HG02678 (cell line): ENCODE measurements around the gene GRK5.

Experiments used
- ATAC-seq: cut with Tn5 transposase; IDR thresholded peaks from one replicate; pipeline ENCODE4 v1.9.1; 2021; ENCODE audit warnings: mild to moderate bottlenecking, moderate library complexity; ENCODE audit not compliant: unreplicated experiment

Gene GRK5

DNA sequence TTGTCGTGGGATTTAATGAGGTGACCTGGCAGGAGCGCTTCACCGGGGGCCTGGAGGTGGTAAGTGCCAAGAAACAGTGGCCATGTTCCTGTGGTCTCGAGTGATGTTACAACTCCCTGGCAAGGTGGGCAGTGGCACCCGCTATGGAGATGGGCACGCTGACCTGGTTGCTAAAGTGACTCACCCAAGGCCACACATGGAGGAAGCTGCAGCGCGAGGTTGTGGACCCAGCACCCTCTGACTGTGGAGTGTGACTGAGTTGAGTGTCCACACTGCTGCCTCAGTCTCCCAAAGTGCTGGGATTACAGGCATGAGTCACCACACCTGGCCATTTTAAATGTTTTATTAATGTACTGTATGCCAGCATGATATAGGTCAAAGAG lies 261.9 kb downstream of the GRK5 start:
- no peak for ATAC-seq

DNA sequence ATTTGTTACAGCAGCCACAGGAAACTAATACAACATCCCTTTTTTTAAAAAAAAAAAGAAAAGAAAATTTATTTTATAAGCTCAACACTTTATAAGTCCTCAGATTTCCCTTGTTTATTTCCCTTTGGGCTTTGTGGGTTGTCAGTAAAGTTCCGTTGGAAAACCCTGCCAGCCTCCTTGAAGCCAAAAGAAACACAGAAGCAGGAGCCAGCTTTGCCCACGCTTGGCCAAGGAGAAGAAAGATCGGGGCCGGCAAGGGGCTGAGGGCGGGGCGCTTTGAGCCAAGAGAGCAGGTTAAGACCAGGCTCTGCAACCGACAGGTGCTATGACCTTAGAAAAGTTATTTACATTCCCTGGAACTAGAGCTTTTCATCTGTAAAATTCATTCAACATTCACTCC lies 262.5 kb downstream of the GRK5 start:
- ATAC-seq = no peak

DNA sequence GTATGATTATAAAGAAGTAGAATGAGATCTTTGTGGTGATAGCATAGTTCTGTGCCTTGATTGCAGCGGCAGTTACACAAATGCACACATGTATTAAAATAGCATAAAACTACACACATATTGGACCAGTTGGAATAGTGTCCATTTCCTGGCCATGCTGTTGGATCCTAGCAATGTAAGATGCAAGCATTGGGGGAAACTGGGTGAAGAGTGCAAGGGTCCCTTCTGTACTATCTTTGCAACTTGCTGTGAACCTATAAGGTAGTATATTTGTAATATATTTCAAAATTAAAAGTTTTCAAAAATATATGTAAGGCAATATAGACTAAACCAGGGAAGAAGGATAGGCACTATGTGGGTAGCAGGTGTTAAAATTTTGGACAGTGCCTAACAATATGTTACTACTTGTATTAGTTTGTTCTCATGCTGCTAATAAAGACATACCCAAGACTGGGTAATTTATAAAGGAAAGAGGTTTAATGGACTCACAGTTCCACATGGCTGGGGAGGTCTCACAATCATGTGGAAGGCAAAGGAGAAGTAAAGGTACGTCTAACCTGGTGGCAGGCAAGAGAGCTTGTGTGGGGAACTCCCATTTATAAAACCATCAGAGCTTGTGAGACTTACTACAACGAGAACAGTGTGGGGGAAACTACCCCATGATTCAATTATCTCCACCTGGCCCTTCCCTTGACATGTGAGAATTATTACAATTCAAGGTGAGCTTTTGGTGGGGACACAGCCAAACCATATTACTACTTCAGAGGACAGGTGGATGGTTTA lies 263.7 kb downstream of the GRK5 start:
- no peak for ATAC-seq

DNA sequence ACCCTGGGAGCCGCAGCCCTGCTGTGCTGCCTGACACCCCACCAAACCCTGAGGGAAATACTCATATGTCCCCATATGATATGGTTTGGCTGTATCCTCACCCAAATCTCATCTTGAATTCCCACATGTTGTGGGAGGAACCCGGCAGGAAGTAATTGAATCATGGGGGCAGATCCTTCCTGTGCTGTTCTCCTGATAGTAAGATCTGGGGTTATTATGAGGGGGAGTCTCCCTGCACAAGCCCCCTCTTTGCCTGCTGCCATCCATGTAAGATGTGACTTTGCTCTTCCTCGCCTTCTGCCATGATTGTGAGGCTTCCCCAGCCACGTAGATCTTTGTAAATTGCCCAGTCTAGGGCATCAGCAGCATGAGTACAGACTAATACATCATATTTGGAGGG lies 266.4 kb downstream of the GRK5 start:
- no peak for ATAC-seq

DNA sequence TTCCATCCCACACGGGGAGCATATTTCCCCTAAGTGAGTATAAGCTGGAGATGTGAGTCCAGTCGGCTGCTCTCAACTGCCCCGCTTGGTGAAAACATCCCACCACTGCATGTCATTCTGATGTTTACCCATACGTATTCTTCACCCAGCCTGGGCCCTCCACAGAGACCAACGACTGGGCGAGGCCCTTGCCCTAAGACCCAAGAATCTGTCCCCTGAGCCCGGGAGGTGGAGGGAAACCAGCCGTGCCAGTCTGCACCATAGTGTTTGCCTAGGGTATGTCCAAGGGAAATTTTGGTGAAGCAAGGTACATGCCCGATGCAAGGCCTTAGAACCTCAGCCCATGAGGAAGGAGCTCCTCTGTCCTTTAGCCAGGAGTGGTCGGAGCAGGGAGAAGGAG lies 267.2 kb downstream of the GRK5 start:
- no peak for ATAC-seq

DNA sequence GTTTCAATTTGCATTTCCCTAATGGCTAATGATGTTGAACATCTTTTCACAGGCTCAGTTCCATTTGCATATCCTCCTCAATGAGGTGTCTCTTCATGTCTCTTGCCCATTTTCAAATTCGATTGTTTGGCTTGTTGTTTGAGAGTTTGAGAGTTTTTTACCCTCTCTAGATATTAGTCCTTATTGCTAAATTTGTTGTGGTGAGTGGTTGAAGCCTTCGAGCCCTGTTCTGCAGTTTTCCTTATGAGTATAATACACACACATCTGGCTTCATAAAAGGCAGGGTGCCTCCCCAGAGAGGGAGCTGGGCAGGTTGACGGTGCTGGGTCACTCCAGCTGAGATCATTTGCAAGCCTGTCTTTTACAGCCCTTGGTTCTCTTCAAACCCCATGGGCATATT lies 270.1 kb downstream of the GRK5 start:
- ATAC-seq = peak; percentile 57

DNA sequence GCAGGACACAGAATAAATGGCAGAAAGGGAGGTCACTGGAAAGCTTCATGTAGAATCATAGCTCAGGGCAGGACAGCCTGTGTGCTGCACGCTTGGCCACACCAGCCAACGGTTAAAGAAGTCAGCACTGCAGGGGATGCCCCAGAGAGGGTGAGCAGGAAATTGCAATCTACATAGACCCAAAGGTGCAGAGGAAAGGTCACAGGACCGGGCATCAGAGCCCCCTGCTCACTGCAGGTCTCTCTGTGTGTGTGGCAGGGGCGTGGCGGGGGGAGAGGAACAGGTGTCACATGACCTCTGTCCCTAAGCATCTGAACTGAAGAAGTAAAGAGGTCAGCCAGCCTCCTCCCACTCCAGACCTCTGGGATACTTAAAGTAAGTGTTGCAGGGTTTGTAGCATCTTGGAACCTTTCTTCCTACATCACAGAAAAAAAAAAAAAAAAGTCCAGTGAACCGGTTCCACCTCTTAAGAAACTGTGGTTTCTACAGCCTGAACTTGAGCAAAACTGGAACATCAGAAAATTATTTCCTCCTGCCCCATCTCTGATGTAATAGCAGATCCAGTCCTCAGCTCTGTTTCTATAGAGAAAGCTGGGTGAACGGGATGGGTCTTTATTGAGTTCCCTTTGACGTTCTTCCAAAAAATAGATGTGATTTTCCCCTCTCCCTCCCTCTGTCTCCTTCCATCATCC lies 270.9 kb downstream of the GRK5 start:
- peak; percentile 84 for ATAC-seq

DNA sequence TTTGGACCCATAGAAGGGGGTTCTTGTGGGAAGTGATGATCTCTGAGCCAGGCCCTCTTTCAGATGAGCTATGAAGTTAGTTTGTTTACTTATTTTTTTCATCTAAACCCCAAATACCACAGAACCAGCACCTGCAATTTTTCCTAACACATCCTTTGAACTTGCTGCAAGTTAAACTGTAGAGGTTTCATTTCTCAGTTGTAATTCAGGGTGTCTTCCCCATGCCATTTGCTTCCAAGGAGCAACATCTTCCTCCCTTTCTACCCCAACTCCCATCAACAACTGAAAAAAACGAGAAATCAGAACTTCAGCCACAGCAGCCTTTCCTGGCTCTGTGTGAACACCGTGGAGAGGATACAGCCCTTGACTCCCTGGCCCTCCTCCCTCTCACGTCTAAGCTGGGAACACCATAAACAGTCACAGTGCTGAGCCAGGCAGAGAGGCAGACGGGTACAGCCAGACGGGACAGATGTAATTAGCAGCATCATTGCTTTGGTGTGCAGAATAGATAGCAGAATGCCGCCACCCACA lies 271.5 kb downstream of the GRK5 start:
- ATAC-seq = no peak

DNA sequence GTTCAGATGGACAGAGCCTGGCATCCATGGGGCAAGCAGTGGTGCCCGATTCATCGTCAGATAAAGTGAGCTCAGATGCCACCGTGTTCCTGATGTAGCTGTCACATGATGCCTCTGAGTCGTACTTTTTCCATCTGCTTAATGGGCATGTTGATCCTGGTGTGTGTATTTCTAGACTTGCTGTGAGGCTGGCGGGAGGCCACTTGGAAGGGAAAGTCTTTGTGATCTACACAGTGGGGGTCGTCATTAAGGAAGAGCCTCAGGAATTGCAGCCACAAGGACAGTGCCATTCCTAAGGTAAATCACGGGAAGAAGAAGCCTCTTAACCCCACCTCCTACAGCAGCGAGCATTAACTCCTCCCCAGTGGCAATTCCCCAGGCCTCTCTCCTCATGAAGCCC lies 272.2 kb downstream of the GRK5 start:
- no peak for ATAC-seq

DNA sequence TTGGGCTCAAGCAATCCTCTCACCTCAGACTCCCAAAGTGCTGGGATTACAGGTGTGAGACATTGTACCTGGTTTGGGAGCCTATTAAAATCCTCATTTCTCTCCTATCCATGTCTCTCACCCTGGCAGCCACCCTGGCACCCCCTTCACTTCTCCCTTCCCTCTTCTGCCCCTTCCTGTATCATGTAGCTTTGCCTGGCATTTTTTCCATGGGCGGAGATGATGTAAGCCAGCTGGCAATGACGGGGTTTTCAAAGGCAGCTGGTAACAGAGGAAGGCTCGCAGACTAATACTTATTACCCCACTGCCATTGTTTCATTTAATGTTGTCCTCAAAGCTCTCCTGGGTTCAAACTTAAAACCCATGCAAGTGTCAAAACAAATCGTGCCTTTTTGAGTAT lies 273.3 kb downstream of the GRK5 start:
- ATAC-seq = no peak

DNA sequence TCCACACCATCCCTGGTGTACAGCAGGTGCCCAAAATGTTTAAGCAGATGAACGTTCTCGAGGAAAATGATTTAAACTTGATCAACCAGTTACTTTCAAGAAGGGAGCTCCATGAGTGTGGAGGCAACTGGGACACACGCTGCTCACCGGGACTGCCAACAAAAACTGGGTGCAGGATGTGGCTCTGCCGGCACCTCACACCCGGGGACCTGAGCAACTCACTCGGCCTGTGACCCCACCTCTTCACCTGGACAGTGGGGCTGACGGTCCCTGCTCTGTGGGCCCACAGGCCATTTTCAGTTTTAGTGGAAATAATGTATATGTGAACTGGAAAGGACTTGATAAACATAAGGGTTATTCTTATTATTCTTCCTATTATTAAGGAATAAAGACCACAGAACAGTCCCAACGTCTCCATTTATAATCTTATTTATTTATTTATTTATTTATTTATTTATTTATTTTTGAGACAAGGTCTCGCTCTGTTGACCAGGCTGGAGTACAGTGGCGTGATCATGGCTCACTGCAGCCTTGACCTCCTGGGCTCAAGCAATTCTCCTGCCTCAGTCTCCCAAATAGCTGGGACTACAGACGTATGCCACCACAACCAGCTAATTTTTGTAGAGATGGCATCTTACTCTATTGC lies 274.5 kb downstream of the GRK5 start:
- ATAC-seq = no peak

DNA sequence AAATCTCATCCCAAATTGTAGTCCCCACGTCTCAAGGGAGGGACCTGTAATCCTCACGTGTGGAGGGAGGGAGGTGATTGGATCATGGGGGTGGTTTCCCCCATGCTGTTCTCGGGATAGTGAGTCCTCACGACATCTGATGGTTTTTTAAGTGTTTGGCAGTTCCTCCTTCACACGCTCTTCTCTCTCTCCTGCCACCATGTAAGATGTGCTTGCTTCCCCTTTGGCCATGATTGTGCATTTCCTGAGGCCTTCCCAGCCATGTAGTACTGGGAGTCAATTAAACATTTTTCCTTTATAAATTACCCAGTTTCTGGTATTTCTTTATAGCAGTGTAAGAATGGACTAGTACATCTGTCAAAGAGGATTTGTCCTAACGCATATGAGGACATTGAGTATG lies 275.6 kb downstream of the GRK5 start:
- no peak for ATAC-seq

DNA sequence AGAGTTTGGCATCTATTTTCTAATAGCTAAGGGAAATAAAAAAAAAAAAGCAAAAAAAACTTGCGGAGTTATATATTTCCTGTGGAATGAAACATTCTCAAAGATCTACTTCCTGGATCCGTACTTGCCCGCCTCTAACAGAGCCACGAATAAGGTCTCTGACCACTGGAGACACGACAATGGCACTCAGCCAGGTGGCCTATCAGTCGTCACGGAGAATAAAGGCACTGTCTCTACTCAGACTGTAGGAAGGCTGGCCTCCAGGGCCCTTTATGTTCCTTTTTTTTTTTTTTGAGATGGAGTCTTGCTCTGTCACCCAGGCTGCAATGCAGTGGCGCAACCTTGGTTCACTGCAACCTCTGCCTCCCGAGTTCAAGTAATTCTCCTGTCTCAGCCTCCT lies 276.5 kb downstream of the GRK5 start:
- no peak for ATAC-seq

DNA sequence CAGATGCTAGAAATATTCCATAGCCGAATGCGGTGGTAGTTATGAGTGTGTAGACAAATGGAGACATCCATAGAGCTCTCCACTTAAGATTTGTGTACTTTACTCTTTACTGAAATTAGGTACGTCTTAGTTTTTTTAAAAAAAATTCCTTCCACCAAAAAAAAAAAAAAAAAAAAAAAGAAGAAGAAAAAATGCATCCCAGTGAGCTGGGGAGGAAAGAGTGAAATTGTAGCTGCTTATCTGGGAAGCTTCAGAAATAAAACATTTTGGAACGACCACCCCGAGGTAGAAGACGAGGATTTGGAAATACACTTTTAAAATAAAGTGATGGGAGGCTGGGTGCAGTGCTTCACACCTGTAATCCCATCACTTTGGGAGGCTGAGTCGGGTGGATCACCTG lies 281.3 kb downstream of the GRK5 start:
- no peak for ATAC-seq

DNA sequence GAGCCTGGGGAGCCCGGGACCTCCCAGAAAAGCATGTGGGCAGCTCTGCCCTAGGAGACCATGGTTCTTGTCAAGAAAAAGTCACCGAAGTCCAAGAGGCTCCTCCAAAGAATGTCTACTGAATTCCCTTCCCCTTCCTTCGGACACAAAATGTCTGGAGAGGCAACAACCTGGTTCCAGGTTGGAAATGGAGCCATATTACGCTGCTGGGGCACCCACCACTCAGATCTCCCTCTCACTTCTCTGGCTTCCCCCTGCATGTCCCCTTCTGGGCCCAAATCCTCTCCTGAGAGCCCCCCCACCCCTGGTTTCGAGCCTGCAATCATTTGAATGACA lies 282.6 kb downstream of the GRK5 start:
- no peak for ATAC-seq

DNA sequence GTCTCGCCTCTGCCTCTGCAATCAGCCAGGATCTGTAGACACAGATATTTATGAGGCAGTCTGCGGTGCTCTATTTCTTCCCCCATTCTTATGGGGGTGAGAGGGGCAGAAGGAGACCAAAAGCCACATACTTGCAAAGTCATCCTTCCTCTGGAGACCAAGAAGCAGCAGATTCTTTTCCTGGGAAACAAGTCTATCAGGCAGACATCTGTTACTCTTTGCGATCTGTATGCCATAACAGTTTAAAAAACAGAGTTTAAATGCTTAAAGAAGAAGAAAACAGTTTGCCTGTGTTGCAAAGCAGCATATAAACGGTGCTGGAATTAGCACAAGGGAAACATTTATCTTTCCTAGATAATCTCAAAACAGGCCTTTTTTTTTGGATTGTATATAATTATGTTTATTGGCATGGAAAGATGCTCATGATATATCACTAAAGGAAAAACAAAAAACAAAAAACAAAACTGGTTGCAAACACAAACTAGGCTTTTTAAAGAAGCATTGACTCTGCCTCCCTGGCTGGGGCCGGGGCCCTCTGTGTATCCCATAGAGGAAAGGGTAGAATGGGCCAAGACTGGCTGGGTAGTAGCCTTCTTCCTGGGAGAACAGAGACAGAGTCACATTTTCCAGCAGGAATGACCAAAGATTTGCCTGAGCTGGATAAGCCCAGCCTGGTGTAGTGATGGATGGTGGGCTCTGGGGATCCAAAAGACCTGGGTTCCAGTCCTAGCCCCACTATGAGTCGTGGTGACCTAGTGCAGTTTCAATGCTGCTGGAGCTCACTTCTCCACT lies 284.8 kb downstream of the GRK5 start:
- ATAC-seq = no peak

DNA sequence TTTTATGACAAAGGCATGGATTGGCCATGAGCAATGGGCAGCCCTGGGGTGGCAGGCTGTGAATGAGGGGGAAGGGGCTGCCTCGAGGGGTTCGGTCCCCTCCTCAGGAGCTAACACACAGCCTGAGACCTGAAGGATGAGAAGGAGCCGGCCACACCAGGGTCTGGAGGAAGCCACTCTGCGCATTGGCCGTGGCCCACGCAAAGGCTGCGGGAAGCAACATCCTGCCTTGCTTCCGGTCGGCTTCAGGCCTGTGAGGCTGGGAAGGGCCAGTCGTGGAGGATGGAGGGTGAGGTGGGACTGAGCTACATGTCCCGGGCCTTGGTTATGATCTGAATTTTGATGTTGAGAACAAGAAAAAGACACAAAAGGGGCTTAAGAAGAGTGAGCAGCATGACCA lies 285.8 kb downstream of the GRK5 start:
- no peak for ATAC-seq

DNA sequence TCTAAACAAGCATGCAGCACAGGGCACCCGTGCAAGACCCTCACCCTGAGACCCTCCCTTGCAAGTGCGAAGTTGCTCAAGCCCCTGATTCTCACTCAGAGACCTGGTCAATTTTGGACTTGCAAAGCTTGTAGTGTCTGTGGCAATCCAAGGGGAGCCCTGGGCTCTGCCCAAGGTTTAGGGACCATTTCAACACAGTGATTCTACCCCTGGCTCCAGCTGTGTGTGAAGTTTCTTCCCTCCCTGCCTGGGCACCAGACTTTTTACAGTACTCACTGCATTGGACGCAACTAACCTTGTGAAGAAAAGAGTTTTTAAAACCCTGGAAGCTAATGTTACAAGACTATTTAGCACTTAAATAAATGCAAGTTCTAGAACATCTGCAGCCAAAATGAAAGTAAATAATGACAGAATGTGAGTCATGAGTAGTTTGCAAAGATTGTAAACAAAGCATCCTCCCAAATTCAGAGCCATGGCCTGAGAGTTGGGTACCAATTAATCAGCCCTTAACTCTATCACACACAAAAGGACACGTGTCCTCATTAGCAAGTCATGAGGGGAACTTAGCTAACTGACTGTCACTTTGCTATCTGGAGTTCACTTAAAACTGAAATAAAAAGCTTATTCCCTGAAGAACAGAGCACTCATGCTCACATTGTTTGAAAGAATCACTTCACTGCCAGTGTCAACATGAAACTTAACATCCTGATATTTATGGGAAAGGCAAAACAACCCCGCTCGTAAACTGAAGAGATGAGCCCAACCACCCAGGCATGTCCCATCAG lies 287.1 kb downstream of the GRK5 start:
- ATAC-seq = no peak

DNA sequence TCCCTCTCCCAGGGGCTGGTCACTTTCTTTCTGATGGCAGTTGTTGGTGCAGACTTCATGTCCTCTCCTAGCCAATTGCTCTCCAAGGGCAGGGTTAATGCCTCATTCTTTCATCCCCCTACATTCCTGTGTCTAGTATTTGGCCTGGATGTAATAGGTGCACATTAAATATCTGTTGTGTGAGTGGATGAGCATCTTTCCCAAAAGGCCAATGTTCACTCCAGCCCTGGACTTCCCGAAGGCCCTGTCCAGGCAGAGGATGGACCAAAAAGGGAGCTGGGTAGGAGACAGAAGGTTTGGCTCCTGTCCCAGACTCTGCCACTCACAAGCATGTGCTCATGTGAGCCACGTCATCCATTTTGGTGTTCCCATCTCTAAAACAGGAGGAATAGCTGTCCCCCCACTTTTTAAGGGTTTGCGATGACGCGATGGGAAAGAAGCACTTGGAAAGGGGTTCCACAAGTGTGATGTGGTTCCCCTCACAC lies 287.7 kb downstream of the GRK5 start:
- no peak for ATAC-seq

DNA sequence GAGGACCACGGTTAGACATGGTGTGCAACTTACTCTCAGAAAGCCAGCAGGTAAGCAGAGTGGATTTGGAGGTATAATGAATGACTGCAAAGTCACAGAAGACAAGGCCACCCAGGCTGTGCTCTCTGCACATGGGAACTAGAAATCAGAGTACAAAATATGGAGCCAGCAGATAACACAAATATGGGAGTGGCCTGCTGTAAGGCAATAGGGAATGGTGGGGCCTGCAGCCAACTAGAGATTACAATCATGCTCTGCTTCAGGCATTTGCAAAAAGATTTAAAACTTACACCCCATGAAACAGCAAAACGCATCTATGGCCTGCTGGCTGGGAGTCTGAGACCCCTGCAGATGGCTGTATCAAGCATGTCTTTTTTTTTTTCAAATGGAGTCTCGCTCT lies 288.2 kb downstream of the GRK5 start:
- no peak for ATAC-seq
